Activated CD4-positive, CD25-positive, alpha-beta regulatory T cell treated with anti-CD3 and anti-CD28 coated beads, Interleukin-2, amount 50 U/mL, for 16 hours (primary cell): ENCODE measurements around the gene LPIN1.
"Not testable (repeated sequence)": the region's sequence is repeated elsewhere in the genome, so short reads cannot be mapped to it uniquely, and the experiment has no call there.

Experiments used
- DNase-seq: peaks from one replicate; pipeline ENCODE4 v3.0.0-alpha.2; 2020; ENCODE audit warnings: low read depth, low spot score

LPIN1 gene

DNA sequence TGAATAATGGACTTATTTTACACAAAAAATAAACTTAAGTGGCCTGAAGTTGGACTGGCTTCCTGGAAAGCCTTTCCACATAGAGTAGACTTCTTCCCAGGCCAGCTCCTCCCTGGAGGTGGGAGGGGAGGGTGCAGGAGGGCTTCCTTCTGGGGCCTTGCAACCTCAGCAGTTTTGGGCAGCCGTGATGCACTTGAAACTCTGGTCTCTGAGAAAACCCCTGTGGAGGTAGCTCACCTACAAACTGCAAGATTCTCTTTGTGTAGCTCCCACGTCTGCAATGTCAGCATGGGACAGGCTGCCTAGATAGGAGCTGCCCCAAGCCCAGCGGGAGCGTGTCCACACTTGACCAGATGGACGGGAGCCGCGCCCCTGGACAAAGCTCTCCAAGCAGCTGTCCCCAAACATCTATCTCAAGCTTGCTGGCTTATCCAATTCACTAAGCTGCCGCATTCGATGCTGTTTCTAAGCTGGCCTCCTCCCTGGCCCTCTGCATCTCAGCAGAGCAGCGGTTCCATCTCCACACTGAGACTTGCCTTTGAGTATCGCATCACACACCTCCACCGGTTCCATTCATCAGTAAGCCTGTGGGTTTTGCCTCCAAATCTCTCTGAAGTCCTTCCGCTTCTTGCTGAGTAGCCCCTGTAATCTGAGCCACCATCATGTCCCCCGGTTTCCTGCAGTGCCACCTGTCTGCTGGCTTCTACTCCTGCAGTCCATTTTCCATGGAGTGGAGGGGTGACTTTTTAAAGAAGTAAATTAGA, 1.6 kb upstream of the LPIN1 start:
- no peak for DNase-seq

DNA sequence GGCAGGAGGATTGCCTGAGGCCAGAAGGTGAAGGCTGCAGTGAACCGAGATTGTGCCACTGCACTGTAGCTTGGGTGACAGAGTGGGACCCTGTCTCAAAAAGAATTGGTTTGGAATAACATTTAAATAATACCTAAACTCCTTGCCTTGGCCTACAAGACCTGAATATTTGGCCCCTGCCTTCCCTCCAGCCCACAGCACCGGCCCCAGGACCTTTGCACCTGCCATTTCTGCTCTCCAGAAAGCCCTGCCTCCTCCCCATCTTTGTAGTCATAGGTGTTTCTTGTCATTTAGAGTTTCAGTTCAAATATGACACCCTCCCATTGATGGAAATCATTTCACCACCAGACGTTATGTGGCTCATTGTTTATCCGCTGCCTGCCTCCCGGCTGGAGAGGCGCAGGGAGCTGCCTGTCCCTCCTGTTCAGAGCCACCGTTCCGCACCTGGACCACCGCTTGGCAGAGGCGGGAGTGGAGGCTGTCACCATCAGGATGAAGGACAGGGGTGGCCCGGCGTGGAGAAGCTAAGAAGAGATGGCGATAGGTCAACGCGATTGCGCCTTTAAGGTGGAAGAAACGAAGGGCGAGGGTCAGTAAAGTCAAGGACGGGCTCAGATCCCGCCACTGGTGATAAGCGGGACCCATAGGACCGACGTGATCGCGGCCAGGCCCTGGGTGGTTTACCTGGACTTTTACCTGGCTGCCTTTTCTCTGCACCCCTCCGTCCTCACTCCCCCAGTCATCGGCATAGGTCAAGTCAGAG, 638 bp upstream of the LPIN1 start:
- DNase-seq: no peak

DNA sequence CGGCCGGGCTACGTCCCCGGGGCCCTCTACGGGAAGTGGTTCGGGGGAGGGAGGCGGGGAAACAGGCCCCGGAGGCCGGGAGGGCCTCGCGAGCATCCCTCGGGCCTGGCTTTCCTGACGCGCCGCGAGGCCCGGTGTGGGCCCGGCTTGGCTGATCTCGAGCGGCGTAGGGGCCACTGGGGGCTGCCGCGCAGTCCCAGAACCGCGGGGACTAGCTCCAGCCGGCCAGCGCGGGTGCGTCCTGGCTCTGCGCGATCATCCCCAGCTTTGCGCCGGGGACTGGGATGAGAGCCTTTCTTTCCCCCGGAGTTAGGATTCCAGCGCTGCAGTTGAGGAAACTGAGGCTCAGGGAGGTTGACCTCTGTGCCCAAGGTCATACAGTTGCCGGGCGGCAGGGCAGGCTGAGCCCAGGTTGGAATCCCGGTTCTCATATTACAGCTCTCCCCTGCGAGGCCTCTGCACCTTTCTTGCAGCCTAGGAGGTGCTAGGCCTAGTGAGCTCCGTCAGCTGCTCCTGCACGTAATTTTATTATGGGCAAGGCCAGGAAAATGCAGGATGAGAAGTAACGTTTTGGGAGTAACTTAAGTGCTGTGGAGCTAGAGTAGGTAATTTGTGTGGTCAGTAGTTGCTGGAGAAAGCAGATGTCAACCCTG, 501 bp downstream of the LPIN1 start:
- DNase-seq: no peak

DNA sequence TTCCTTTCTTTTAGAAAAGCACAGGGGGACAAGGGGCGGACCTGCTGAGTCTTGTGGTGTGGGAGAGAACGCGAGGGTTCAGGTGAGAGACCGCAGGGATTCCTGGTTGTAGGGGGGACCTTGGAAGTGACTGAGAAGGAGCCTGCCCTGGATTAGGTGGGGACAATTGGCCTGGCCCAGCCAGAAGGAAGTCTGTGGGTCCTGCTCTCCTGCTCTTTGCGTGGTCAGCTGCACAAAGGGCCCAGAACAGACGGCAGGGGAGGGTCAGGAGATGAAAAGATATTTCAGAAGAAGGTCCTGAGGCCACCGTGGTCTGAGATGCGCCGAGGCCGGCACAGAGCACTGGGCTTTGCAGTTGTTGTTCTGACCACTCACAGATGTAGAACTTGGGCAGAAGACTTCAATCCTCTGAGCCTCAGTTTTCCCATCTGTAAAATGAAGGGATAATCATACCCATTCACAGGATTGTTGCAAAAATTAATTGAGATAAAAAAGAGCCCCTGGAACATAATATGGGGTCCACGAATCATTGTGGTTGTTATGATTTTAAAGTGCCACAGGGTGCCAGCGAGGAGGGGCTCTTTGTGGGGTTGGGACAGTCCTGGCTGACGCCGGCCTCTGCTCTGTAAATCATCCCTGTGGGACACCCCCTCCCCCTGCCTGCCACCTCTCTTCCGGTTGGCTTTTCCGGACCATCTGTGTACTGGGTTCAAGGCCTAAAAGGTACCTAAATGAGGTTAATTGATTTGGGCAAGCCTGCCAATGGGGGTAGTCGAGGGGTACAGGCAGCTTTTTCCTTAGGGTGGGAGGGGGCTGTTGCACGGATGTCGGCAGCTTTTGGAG, 1.8 kb downstream of the LPIN1 start:
- no peak for DNase-seq

DNA sequence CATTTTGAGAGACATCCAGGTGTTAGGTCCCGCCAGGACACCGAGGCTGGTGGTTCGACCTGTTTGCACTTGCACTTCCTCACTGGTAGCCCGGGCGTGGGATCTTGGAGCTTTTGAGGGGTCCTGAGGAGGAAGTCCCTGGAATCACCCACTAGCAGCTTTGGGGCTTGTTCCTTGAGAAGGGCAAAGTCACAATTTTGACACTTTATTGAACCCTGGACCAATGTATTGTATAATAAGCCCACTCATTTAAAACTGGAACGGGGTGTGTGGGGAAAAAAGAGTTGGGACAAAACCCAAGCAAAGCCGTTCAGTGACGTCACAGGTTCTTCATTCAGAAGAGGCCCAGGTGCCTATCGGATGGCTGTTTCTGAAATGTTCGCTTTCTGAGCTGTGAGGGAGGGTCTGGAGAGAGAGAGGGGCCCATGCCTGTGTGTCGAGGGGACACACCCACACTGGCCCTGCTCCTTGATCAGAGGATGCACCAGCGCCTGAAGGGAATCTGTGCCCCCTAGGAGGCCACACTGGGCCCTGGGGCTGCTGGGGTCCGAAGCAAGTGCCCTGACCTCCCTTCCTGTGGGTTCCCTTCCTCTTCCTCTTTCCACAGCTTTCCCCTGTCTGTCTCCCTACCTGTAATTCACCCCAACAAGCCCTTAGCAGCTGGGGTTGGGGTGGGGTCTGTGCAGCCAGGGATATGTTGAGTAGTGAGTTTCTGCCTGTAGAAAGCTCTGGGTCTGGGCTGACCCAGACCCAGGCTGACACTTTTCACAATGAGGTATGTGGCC, 2.6 kb downstream of the LPIN1 start:
- DNase-seq: no peak

DNA sequence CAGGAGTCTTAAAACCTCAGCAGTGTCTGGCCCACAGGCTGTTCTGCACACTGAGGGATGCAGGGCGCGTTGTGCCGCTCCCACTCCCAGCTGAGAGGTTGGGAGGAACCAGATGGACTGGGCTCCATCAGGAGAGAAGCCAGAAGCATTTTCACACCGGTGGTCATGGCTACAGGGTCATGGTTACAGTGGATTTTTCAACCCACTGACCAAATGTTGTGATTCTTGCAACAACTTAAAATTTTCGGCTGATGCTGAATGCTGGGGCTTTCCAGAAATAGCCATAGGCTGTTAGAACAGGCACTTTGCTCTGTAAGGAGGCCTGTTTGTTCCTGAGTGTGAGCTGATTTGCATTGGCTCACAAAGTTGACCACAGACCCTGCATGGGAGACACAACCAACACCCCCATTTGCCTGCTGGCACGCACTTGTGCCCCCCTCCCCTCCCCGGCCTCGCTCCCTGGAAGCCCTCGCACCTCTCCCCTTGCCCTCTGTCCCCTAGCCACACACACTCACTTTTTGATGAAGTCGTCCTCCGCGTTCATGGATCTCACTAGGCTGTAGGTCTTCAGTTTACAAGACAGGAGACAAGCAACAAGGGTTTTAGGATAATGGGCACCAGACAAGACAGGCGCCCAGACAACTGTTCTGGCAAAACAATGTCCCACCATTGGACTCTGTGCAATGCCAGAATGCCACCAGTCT, 3.4 kb downstream of the LPIN1 start:
- no peak for DNase-seq

DNA sequence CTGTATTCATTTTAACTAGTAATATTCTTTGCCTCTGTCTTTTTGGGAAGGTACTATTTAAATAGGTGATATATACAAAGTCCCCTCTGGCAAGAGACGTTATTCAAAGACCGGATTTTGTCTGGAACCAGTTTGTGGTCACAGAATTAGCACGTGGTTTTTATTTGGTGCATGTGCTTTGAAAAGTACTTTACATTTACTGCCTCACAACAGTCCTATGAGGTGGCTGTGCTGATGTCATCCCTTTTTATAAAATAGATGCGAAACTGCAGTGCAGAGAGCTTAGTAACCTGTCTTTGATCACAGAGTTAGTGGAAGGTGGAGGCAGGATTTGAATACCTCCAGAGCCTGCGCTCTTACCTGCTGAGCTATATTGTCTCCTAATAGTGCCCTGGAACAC, 4.0 kb downstream of the LPIN1 start:
- DNase-seq: peak; percentile 40

DNA sequence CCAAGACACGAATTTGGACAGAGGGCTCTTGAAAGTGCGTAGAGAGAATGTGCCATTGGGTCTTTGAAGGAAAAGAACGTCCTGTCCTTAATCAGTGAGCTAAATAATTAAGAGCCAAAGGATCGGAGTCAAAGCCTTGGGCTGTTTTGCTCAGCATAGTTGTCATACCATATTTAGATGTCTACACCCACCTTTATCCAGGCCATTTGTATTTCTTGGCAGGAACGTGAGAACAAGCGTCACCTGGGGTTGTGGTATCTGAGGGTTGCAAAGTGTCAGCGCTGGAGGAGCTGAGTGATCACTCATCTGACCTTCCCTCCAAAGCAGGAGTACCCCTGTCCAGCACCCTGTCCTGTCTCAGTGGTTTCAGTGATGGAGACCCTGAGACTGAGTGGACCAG, 4.5 kb downstream of the LPIN1 start:
- DNase-seq: no peak

DNA sequence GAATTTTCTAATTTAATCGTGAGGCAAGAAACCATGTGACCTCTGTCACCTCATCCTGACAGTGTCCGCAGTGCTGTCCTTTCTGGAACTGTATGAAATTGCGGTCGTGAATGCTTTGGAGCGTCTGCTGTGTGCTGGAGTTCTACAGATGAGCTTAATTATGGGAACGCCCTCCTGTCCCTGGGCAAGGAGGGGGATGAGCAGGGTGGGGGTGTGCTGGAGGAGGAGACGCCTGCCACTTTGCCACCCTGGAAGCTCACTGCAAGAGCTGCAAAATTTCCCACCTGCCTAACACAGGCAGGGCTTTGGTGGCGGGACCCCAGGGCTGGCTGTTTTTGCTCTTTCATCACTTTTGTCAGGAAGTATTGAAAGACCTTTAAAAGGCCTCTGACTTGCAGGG, 6.5 kb downstream of the LPIN1 start:
- no peak for DNase-seq

DNA sequence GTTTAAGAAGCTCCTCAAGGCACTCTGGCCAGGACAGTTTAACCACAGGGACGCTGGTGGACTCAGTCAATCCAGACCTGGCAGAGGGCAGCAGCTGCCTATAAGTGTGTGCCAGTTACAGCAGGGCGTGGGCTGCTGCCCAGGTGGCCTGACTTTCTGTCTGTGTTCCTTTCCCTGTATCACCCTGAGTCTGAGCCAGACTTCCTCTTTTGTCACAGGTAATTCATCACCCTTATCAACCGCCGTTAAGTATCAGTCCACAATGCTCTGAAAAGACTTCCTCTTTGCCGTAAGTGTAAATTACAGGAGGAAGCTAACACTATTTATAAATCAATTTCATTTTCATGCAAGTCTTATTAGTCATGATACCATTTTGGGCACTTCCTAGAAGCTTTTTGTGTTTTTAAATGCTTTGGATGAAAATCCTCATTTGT, 7.0 kb downstream of the LPIN1 start:
- no peak for DNase-seq

DNA sequence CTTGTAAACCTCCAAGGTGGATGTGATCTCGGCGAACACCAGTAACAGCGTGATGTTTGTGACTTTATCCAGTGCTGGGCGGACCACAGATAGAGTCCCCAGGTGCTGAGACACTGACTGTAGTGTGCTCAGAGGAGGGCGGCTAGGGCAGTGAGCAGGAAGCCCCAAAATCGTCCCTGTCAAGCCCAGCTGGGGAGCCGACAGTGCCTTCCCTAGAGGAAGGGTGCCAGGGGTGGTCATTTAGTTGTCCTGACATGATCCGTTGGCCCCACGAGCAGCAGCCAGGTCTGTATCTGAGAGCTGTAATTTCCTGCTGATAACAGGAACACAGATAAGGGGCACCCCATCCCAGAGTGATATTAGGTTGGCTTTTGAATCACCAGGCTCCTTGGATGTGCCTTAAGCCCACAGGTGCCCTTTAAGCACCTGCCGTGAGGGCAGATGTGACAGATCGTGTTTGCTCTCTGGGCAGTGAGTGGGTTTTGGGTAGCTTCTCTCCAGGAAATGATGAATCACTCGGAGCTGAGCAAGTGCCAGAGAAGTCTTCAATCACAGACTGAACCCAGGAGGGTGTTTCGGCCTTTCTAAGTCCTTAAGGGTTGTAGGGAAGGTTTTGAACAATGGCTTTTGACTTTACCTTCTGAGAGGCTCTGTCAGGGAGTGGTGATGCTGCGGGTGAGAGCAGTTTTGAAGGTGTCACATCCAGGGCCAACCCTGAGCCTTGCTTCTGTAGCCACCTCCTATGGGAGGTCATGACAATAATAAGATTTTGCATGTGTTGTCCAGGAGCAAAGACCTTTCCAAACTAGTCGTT, 7.7 kb downstream of the LPIN1 start:
- DNase-seq: peak; percentile 53

DNA sequence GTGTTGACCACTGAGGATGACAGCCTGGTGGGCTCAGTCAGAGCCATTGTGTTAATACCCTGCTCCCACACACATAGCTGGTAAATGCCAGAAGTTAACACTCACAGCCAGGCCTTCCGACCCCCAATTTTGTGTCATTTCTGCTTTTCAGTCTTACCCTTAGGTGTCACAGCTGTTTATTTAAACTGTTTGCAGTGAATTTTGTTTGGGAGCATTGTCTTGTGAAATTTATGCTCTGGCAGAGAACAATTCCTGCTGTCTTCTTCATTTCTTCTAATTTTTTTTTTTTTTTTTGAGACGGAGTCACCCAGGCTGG, 8.2 kb downstream of the LPIN1 start:
- DNase-seq: no peak

DNA sequence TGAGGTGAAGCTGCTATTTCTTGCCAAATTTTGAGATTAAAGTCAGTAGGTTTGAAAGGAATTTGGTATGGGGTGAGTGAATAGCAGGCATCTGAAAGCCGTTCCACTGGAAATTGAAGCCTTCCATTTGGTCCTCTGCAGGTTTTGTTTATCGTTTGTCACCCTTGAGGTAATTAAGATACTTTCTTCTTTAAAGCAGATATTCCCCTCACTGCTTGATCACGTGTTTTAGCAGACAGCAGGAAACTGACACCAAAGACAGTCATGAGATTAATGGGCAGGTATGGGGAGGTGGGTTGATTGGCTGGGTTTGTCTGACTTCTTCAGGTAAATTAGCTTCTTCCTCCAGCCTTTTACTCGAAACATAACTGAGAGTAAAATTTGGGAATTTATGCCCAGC, 10.7 kb downstream of the LPIN1 start:
- DNase-seq: no peak

DNA sequence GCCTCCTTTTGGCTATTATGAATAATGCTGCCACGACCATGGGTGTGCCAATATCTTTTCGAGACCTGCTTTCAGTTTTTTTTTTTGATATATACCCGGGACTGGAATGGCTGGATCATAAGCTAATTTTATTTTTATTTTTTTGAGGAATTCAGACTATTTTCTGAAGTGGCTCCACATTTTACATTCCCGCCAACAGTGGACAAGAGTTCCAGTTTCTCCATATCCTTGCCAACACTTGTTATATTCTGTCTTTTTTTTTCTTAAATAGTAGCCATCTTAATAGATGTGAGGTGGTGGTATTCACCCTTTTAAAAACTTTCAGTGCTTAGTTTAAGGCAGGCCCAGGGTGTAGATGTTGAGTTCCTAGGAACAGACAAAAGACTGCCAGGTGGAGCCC, 11.8 kb downstream of the LPIN1 start:
- DNase-seq: no peak

DNA sequence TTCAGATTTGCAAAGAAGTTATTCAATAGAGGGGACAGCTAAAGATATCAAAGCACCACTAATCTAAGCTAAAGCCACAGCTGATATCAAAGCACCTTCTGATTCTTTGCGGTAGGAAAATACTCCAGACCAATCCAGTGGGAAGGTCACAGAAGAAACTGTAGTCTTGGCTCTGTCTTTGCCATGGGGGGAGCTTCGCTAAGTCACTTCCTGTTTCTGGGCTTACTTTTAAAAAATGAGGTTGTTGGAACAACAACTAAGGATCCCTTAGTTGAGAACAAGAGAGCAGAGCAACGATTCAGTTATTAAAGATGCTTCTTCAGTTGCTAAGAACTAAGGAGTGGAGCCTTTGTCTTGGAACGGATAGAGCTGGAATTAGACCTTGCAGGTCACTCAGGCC, 12.2 kb downstream of the LPIN1 start:
- no peak for DNase-seq

DNA sequence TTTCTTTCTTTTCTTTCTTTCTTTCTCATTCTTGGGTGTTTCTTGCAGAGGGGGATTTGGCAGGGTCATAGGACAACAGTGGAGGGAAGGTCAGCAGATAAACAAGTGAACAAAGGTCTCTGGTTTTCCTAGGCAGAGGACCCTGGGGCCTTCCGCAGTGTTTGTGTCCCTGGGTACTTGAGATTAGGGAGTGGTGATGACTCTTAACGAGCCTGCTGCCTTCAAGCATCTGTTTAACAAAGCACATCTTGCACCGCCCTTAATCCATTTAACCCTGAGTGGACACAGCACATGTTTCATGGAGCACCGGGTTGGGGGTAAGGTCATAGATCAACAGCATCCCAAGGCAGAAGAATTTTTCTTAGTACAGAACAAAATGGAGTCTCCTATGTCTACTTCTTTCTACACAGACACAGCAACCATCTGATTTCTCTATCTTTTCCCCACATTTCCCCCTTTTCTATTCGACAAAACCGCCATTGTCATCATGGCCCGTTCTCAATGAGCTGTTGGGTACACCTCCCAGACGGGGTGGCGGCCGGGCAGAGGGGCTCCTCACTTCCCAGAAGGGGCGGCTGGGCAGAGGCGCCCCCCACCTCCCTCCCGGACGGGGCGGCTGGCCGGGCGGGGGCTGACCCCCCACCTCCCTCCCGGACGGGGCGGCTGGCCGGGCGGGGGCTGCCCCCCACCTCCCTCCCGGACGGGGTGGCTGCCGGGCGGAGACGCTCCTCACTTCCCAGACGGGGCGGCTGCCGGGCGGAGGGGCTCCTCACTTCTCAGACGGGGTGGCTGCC, 12.9 kb downstream of the LPIN1 start:
- not testable (repeated sequence) for DNase-seq

DNA sequence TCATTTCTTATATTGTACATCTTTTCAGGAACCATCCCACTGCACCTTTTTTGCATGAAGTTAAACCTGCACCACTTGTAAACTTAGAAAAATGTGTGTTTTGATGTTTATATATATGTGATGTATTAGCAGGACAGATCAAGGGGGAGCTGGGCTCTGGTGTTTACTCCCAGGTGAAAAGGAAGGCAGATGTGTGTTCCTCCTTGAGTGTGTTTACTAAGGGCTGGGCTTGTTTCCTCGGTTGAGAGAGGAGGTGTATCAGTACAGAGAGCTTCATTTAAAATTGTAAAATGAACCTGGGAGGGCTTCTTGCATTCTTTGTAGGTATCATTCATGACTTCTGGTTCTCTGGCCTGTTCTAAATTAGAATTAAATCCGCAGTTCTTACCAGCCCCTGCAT, 14.8 kb downstream of the LPIN1 start:
- no peak for DNase-seq

DNA sequence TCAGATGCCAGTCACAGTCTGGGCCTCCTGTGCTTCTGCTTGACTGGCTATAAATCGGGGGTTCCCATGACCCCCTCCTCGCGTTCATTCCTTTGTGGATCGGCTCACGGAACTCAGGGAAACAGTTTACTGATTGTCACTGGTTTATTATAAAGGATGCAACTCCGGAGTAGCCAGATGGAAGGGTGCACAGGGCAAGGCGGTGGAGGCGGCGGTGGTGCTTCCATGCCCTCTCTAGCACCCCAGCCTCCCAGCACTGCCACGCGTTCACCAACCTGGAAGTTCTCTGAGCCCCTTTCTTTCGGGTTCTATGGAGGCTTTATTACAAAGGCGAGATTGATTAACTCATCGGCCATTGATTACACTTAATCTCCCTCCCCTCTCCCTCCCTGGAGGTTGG, 15.6 kb downstream of the LPIN1 start:
- DNase-seq: no peak
